Transverse colon (tissue), 4 donors: ENCODE results near the gene HNRNPA1.

ENCODE experiments used
- POLR2A ChIP-seq: fragments of 450-650 bp; IDR thresholded peaks from one replicate; pipeline ENCODE4 v1.6.1; 2016; ENCODE audit warnings: antibody characterized with exemption, mild to moderate bottlenecking, moderate library complexity
- POLR2AphosphoS5 ChIP-seq, 3 donors: sonication (generic); formaldehyde crosslinking; IDR thresholded peaks; one replicate each; pipeline ENCODE4 v1.6.1; 2016; ENCODE audit warnings: antibody characterized with exemption in 3 of 3
- TF ChIP-seq, protein P1 (sequence below), 5 experiments: fragments of 200-600 bp in 3 of 5; fragments of 450-650 bp in 2 of 5; sonication (generic) in 3 of 5; IDR thresholded peaks; 1 replicate in 2 of 5; 2 replicates in 3 of 5; pipeline ENCODE4 v1.5.1; 2016 to 2017; ENCODE audit warnings: antibody characterized with exemption in 5 of 5, inconsistent platforms in 3 of 5, mild to moderate bottlenecking in 2 of 5, moderate library complexity in 1 of 5

- TF ChIP-seq, protein P1, sequence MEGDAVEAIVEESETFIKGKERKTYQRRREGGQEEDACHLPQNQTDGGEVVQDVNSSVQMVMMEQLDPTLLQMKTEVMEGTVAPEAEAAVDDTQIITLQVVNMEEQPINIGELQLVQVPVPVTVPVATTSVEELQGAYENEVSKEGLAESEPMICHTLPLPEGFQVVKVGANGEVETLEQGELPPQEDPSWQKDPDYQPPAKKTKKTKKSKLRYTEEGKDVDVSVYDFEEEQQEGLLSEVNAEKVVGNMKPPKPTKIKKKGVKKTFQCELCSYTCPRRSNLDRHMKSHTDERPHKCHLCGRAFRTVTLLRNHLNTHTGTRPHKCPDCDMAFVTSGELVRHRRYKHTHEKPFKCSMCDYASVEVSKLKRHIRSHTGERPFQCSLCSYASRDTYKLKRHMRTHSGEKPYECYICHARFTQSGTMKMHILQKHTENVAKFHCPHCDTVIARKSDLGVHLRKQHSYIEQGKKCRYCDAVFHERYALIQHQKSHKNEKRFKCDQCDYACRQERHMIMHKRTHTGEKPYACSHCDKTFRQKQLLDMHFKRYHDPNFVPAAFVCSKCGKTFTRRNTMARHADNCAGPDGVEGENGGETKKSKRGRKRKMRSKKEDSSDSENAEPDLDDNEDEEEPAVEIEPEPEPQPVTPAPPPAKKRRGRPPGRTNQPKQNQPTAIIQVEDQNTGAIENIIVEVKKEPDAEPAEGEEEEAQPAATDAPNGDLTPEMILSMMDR (IDR thresholded peaks at IDR 0.05), result no peak
- TF ChIP-seq POLR2AphosphoS5 (IDR thresholded peaks at IDR 0.05) (no peak), POLR2A (no peak)
These were observed 50.9 kb downstream of the HNRNPA1 start for GRCh38 chr12:54331461-54331860.
